SK-N-SH treated with all-trans-retinoic acid at 6 μM for 48 hours (cell line): Measurements from ENCODE around the gene DAB1.

ENCODE experiments used
- BACH2 ChIP-seq: fragments of 250-450 bp; sonication (Bioruptor Pico); IDR thresholded peaks from 2 replicates; pipeline ENCODE4 v1.9.0; 2021; ENCODE audit warnings: mild to moderate bottlenecking, borderline replicate concordance
- GLIS3 ChIP-seq: fragments of 250-450 bp; sonication (Bioruptor Pico); IDR thresholded peaks from 2 replicates; pipeline ENCODE4 v1.5.0; 2020; ENCODE audit warnings: mild to moderate bottlenecking, moderate library complexity
- OSR1 ChIP-seq: fragments of 250-450 bp; sonication (Bioruptor Pico); IDR thresholded peaks from 2 replicates; pipeline ENCODE4 v1.8.0; 2022; ENCODE audit warnings: moderate library complexity, mild to moderate bottlenecking, inconsistent platforms
- PATZ1 ChIP-seq: fragments of 250-450 bp; sonication (Bioruptor Pico); IDR thresholded peaks from 2 replicates; pipeline ENCODE4 v1.8.0; 2020; ENCODE audit warnings: mild to moderate bottlenecking, moderate library complexity, borderline replicate concordance
- PPARA ChIP-seq: fragments of 250-450 bp; sonication (Bioruptor Pico); IDR thresholded peaks from 2 replicates; pipeline ENCODE4 v1.5.0; 2020; ENCODE audit warnings: mild to moderate bottlenecking, borderline replicate concordance
- RARB ChIP-seq: fragments of 250-450 bp; sonication (Bioruptor Pico); IDR thresholded peaks from 2 replicates; pipeline ENCODE4 v1.8.0; 2021; ENCODE audit warnings: mild to moderate bottlenecking, moderate library complexity
- SNAI2 ChIP-seq: fragments of 250-450 bp; sonication (Bioruptor Pico); IDR thresholded peaks from 2 replicates; pipeline ENCODE4 v1.5.0; 2020; ENCODE audit warnings: mild to moderate bottlenecking, moderate library complexity
- TCF4 ChIP-seq: fragments of 250-450 bp; sonication (Bioruptor Pico); IDR thresholded peaks from 2 replicates; pipeline ENCODE4 v1.8.0; 2021; ENCODE audit warnings: mild to moderate bottlenecking, moderate library complexity, borderline replicate concordance
- ZFP30 ChIP-seq: fragments of 450-650 bp; formaldehyde crosslinking; IDR thresholded peaks from 2 replicates; pipeline ENCODE4 v1.5.0; 2022; ENCODE audit warnings: mild to moderate bottlenecking, moderate library complexity
- ZNF565 ChIP-seq: fragments of 450-650 bp; formaldehyde crosslinking; conservative IDR thresholded peaks from 2 replicates; pipeline ENCODE4 v1.5.0; 2020; ENCODE audit warnings: low read depth, mild to moderate bottlenecking, moderate library complexity
- TF ChIP-seq, protein P1 (sequence below): fragments of 250-450 bp; sonication (Bioruptor Pico); IDR thresholded peaks from 2 replicates; pipeline ENCODE4 v1.5.1; 2021; ENCODE audit warnings: mild to moderate bottlenecking, moderate library complexity
- TF ChIP-seq, protein P2 (sequence below): fragments of 250-450 bp; sonication (Bioruptor Pico); IDR thresholded peaks from 2 replicates; pipeline ENCODE4 v1.5.1; 2020; ENCODE audit warnings: low read depth, mild to moderate bottlenecking, moderate library complexity

DNA sequence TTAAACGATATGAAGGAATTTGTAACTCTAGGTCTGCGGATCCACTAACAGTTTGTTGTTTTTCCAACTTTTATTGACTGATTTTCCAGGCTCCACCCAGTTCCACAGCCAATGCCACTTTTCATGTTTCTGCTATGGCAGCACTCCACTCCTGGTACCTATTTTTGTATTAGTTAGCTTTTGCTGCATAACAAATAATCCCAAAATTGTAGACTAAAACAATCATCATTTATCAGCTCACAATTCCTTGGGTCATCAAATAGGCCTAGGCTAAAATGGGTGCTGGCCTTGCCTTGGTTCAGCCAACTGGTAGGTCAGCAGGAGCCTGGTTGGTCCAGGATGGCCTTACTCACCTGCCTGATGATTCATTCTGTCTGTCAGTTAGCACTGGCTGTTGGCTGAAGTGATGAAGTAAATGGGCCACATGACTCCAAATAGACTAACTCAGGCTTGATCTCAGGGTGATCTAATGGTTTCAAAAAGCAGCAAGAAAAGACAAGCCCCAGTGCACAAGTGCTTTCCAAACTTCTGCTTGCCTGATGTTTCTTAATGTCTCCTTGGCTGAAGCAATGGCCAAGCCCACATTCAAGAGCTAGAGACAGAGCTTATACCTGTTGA, 454.9 kb downstream of the DAB1 start:
- no peak for TF ChIP-seq PATZ1
- TF ChIP-seq TCF4 = no peak
- TF ChIP-seq GLIS3 (CRISPR knock-in tag) = no peak
- no peak for TF ChIP-seq ZNF565 (CRISPR knock-in tag)
- TF ChIP-seq, protein P1, sequence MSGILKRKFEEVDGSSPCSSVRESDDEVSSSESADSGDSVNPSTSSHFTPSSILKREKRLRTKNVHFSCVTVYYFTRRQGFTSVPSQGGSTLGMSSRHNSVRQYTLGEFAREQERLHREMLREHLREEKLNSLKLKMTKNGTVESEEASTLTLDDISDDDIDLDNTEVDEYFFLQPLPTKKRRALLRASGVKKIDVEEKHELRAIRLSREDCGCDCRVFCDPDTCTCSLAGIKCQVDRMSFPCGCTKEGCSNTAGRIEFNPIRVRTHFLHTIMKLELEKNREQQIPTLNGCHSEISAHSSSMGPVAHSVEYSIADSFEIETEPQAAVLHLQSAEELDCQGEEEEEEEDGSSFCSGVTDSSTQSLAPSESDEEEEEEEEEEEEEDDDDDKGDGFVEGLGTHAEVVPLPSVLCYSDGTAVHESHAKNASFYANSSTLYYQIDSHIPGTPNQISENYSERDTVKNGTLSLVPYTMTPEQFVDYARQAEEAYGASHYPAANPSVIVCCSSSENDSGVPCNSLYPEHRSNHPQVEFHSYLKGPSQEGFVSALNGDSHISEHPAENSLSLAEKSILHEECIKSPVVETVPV = no peak
- TF ChIP-seq, protein P2, sequence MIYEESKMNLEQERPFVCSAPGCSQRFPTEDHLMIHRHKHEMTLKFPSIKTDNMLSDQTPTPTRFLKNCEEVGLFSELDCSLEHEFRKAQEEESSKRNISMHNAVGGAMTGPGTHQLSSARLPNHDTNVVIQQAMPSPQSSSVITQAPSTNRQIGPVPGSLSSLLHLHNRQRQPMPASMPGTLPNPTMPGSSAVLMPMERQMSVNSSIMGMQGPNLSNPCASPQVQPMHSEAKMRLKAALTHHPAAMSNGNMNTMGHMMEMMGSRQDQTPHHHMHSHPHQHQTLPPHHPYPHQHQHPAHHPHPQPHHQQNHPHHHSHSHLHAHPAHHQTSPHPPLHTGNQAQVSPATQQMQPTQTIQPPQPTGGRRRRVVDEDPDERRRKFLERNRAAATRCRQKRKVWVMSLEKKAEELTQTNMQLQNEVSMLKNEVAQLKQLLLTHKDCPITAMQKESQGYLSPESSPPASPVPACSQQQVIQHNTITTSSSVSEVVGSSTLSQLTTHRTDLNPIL (CRISPR knock-in tag) = no peak
- TF ChIP-seq PPARA (CRISPR knock-in tag) = no peak
- no peak for TF ChIP-seq OSR1 (CRISPR knock-in tag)
- TF ChIP-seq RARB (CRISPR knock-in tag) = no peak
- no peak for TF ChIP-seq SNAI2 (CRISPR knock-in tag)
- no peak for TF ChIP-seq ZFP30 (CRISPR knock-in tag)
- TF ChIP-seq BACH2 = no peak
